ENCODE measurements around the gene HS6ST3. TPM values are rescaled to one million over a fixed set of nuclear protein-coding genes. Genes with fewer than 3 reads are reported as not detected.

Gene HS6ST3
- total RNA-seq, 4 donors from 2014 or later, result 0.97 to 2.2 (median 2.0) TPM

- Histone ChIP-seq H3K4me1 (no peaks in the 10 kb centered on the region), H3K4me3 (no peak overlapping the region), H3K27me3 (no peaks in the 10 kb centered on the region), H3K36me3 (no peaks in the 10 kb centered on the region), H3K27ac (no peak overlapping the region), H3K9me3 (no peaks in the 10 kb centered on the region)
- intact Hi-C loops (cut with DNase I; ENCODE audit: low total_unique reads), result no loop called here
- ATAC-seq, result no peak
- TF ChIP-seq CTCF (IDR thresholded peaks at IDR 0.05 in 4 of 5, conservative IDR thresholded peaks at IDR 0.05 in 1 of 5) (no peak), POLR2A (IDR thresholded peaks at IDR 0.05) (no peak)
- no peak for DNase-seq
- in situ Hi-C loops (cut with MboI; ENCODE audit: low sequenced_read_pairs in 4 of 4), result no loop called here
Measured at GRCh38 chr13:96781141-96781540, 691.2 kb downstream of the HS6ST3 start.

GRCh38 chr13:96782186-96782585 is 692.3 kb downstream of the HS6ST3 start:
- TF ChIP-seq CTCF (IDR thresholded peaks at IDR 0.05 in 4 of 5, conservative IDR thresholded peaks at IDR 0.05 in 1 of 5), result no peak
- no peak for TF ChIP-seq POLR2A (IDR thresholded peaks at IDR 0.05)
- no peaks in the 10 kb centered on the region for H3K27me3 ChIP-seq
- no peak overlapping the region for H3K27ac ChIP-seq
- intact Hi-C loops (cut with DNase I; ENCODE audit: low total_unique reads), result no loop called here
- no peaks in the 10 kb centered on the region for H3K9me3 ChIP-seq
- no peaks in the 10 kb centered on the region for H3K4me1 ChIP-seq
- in situ Hi-C loops (cut with MboI; ENCODE audit: low sequenced_read_pairs in 4 of 4), result no loop called here
- no peaks in the 10 kb centered on the region for H3K36me3 ChIP-seq
- H3K4me3 ChIP-seq, result no peak overlapping the region
- ATAC-seq (no peak), DNase-seq (no peak)

GRCh38 chr13:96783057-96783456 is 693.1 kb downstream of the HS6ST3 start:
- Histone ChIP-seq H3K27ac (no peak overlapping the region), H3K9me3 (no peaks in the 10 kb centered on the region), H3K27me3 (no peaks in the 10 kb centered on the region), H3K4me3 (no peak overlapping the region), H3K4me1 (no peaks in the 10 kb centered on the region), H3K36me3 (no peaks in the 10 kb centered on the region)
- DNase-seq, result no peak
- intact Hi-C loops (cut with DNase I; ENCODE audit: low total_unique reads), result no loop called here
- TF ChIP-seq CTCF (IDR thresholded peaks at IDR 0.05 in 4 of 5, conservative IDR thresholded peaks at IDR 0.05 in 1 of 5) (no peak), POLR2A (IDR thresholded peaks at IDR 0.05) (no peak)
- ATAC-seq, result no peak
- in situ Hi-C loops (cut with MboI; ENCODE audit: low sequenced_read_pairs in 4 of 4), result no loop called here

- DNase-seq, result no peak
- Histone ChIP-seq H3K4me3 (no peak overlapping the region), H3K27ac (no peak overlapping the region), H3K9me3 (no peaks in the 10 kb centered on the region), H3K4me1 (no peaks in the 10 kb centered on the region), H3K36me3 (no peaks in the 10 kb centered on the region), H3K27me3 (no peaks in the 10 kb centered on the region)
- TF ChIP-seq CTCF (IDR thresholded peaks at IDR 0.05 in 4 of 5, conservative IDR thresholded peaks at IDR 0.05 in 1 of 5) (no peak), POLR2A (IDR thresholded peaks at IDR 0.05) (no peak)
- intact Hi-C loops (cut with DNase I; ENCODE audit: low total_unique reads) (no loop called here), in situ Hi-C loops (cut with MboI; ENCODE audit: low sequenced_read_pairs in 4 of 4) (no loop called here)
- ATAC-seq, result no peak
Measured at GRCh38 chr13:96783511-96783910, 693.6 kb downstream of the HS6ST3 start.

- intact Hi-C loops (cut with DNase I; ENCODE audit: low total_unique reads) (no loop called here), in situ Hi-C loops (cut with MboI; ENCODE audit: low sequenced_read_pairs in 4 of 4) (no loop called here)
- no peak overlapping the region for H3K27ac ChIP-seq
- no peak for TF ChIP-seq POLR2A (IDR thresholded peaks at IDR 0.05)
- TF ChIP-seq CTCF (IDR thresholded peaks at IDR 0.05 in 4 of 5, conservative IDR thresholded peaks at IDR 0.05 in 1 of 5), result no peak
- H3K36me3 ChIP-seq, result no peaks in the 10 kb centered on the region
- DNase-seq (no peak), ATAC-seq (no peak)
- H3K4me1 ChIP-seq, result no peaks in the 10 kb centered on the region
- no peaks in the 10 kb centered on the region for H3K9me3 ChIP-seq
- H3K27me3 ChIP-seq, result no peaks in the 10 kb centered on the region
- no peak overlapping the region for H3K4me3 ChIP-seq
Measured at GRCh38 chr13:96785986-96786385, 696.1 kb downstream of the HS6ST3 start.
